ENCODE measurements around the gene TIPRL. TPM values are rescaled to one million over a fixed set of nuclear protein-coding genes. Genes with fewer than 3 reads are reported as not detected.

Gene TIPRL
- polyA plus RNA-seq, 3 donors: 44.8 to 53.0 (median 49.7) TPM

- DNase-seq (ENCODE audit: extremely low read depth in 1 of 11, low read depth in 9 of 11, low spot score in 4 of 11): no peak
These were observed 51.1 kb downstream of the TIPRL start for GRCh38 chr1:168229893-168230292.

GRCh38 chr1:168230709-168231108 lies 51.9 kb downstream of the TIPRL start:
- DNase-seq (ENCODE audit: extremely low read depth in 1 of 11, low read depth in 9 of 11, low spot score in 4 of 11): no peak

GRCh38 chr1:168234846-168235547 lies 56.2 kb downstream of the TIPRL start:
- no peak for DNase-seq (ENCODE audit: extremely low read depth in 1 of 11, low read depth in 9 of 11, low spot score in 4 of 11)

GRCh38 chr1:168235548-168235885 lies 56.8 kb downstream of the TIPRL start:
- no peak for DNase-seq (ENCODE audit: extremely low read depth in 1 of 11, low read depth in 9 of 11, low spot score in 4 of 11)

- DNase-seq (ENCODE audit: extremely low read depth in 1 of 11, low read depth in 9 of 11, low spot score in 4 of 11): no peak
These were observed 57.2 kb downstream of the TIPRL start for GRCh38 chr1:168235937-168236336.

- no peak for DNase-seq (ENCODE audit: extremely low read depth in 1 of 11, low read depth in 9 of 11, low spot score in 4 of 11)
These were observed 58.3 kb downstream of the TIPRL start for GRCh38 chr1:168236836-168237611.

GRCh38 chr1:168243198-168243597 lies 64.4 kb downstream of the TIPRL start:
- peak in 1 of 11 donors; percentile 46 for DNase-seq (ENCODE audit: extremely low read depth in 1 of 11, low read depth in 9 of 11, low spot score in 4 of 11)

- DNase-seq (ENCODE audit: extremely low read depth in 1 of 11, low read depth in 9 of 11, low spot score in 4 of 11): no peak
These were observed 65.0 kb downstream of the TIPRL start for GRCh38 chr1:168243636-168244212.

GRCh38 chr1:168245042-168245441 lies 66.3 kb downstream of the TIPRL start:
- DNase-seq (ENCODE audit: extremely low read depth in 1 of 11, low read depth in 9 of 11, low spot score in 4 of 11): no peak

GRCh38 chr1:168246506-168246905 lies 67.7 kb downstream of the TIPRL start:
- no peak for DNase-seq (ENCODE audit: extremely low read depth in 1 of 11, low read depth in 9 of 11, low spot score in 4 of 11)

Other genes with a start within 250 kb of the TIPRL start
- 10 to 100 TPM; 79.2 to 85.6 (median 83.0) TPM for gene DCAF6, start 242.3 kb upstream of the TIPRL start, polyA plus RNA-seq (ENCODE audit: insufficient read length in 3 of 3)
- 100 to 1,000 TPM; 191 to 200 (median 198) TPM for gene MPC2, start 241.9 kb upstream of the TIPRL start, polyA plus RNA-seq (ENCODE audit: insufficient read length in 3 of 3)
- gene GPR161, start 42.0 kb upstream of the TIPRL start, polyA plus RNA-seq (ENCODE audit: insufficient read length in 3 of 3): 10 to 100 TPM; 16.7 to 23.9 (median 20.0) TPM
- 10 to 100 TPM; 17.3 to 19.8 (median 17.7) TPM for gene SFT2D2, start 47.0 kb downstream of the TIPRL start, polyA plus RNA-seq (ENCODE audit: insufficient read length in 3 of 3)
- gene TBX19, start 101.9 kb downstream of the TIPRL start, polyA plus RNA-seq (ENCODE audit: insufficient read length in 3 of 3): 1 to 10 TPM; 1.7 to 3.8 (median 2.1) TPM